ENCODE measurements around the gene TCP11L2. TPM values are rescaled to one million over a fixed set of nuclear protein-coding genes. Genes with fewer than 3 reads are reported as not detected.

Gene TCP11L2
- total and polyA plus RNA-seq, 2 of the 4 experiments (the other 2 are of a cell fraction), result 7.3 to 32.8 TPM

DNA sequence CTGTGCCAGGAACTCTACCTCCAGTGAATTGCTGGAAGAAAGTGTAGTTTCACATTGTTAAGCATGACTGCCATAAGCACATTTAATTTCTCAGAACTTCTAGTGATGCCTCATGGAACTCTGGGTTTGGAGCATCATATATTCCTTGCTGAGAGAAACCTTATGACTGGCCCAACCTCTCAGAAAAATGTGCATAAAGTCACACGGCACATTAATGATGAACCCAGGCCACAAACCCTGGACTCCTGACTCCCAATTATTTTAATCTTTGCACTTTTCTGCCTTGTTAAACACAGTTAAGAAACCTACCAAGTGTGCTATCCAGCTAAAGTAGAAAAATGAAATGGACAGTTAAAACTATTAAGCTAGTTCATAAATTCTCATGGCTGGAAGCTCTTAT lies 5.6 kb downstream of the TCP11L2 start:
- Histone ChIP-seq H2BK5ac (ENCODE audit: low read depth, low read length, poor library complexity, severe bottlenecking) (no peak overlapping the region), H2AK9ac (replicated peaks; ENCODE audit: low read depth, low read length, poor library complexity) (no peak overlapping the region), H2BK120ac (ENCODE audit: low read depth, low read length) (no peak overlapping the region), H3K4me2 (ENCODE audit: low read depth, low read length) (no peak overlapping the region), H3K4ac (ENCODE audit: low read depth, low read length) (no peak overlapping the region), H3K14ac (replicated peaks; ENCODE audit: low read depth, low read length) (no peak overlapping the region), H2AFZ (replicated peaks; ENCODE audit: low read length, poor library complexity) (no peak overlapping the region), H3K27ac (ENCODE audit: insufficient read depth, low read length) (no peak overlapping the region), H3K36me3 (ENCODE audit: control insufficient read depth, insufficient read depth, low read length) (no peaks in the 10 kb centered on the region; the same call in 1 of the 2 replicates), H2AK5ac (ENCODE audit: low read depth, low read length) (no peak overlapping the region), H3K4me1 (ENCODE audit: control insufficient read depth, insufficient read depth, low read length) (peaks cover 15% of the 10 kb centered on the region), H4K91ac (ENCODE audit: insufficient read depth, low read depth, low read length) (no peak overlapping the region), H3K56ac (ENCODE audit: extremely low read depth, insufficient read depth, low read length) (no peak overlapping the region), H3K4me3 (ENCODE audit: insufficient read depth, low read depth, low read length) (no peak overlapping the region), H3K79me1 (ENCODE audit: low read depth in 1 of 2, low read length in 2 of 2) (peaks cover 8 to 30% of the 10 kb centered on the region in 2 experiments; a peak in 3 of 4 replicates), H4K8ac (ENCODE audit: low read depth in 2 of 2, low read length in 2 of 2) (no peak overlapping the region), H4K5ac (ENCODE audit: low read depth, low read length) (no peak overlapping the region), H3K18ac (ENCODE audit: low read depth, low read length) (no peak overlapping the region), H3K23ac (ENCODE audit: low read depth, low read length) (no peak overlapping the region), H3K27me3 (ENCODE audit: control insufficient read depth, insufficient read depth, low read length) (no peaks in the 10 kb centered on the region), H3K9ac (ENCODE audit: low read depth, low read length) (no peak overlapping the region), H3K9me3 (ENCODE audit: control insufficient read depth, insufficient read depth, low read length) (no peaks in the 10 kb centered on the region), H2BK20ac (ENCODE audit: low read depth, low read length) (no peak overlapping the region), H4K20me1 (ENCODE audit: insufficient read depth, low read length) (no peaks in the 10 kb centered on the region), H2BK15ac (ENCODE audit: low read depth, low read length) (no peak overlapping the region), H3K9me1 (ENCODE audit: insufficient read depth, low read length) (peaks cover 21% of the 10 kb centered on the region)
- intact Hi-C loops (cut with micrococcal nuclease) (no loop called here), in situ Hi-C loops (cut with MboI; ENCODE audit: low sequenced_read_pairs) (no loop called here), dilution Hi-C loops (cut with HindIII; ENCODE audit: low sequenced_read_pairs, unreplicated experiment) (no loop called here)
- TF ChIP-seq POLR2A (IDR thresholded peaks at IDR 0.05; ENCODE audit: low read depth, low read length), result no peak
- no peak for TF ChIP-seq RAD21 (IDR thresholded peaks at IDR 0.05; ENCODE audit: low read length)
- TF ChIP-seq SMC3 (IDR thresholded peaks at IDR 0.05; ENCODE audit: low read depth, low read length), result no peak
- TF ChIP-seq RCOR1 (IDR thresholded peaks at IDR 0.05; ENCODE audit: insufficient replicate concordance, low read length), result no peak
- TF ChIP-seq MAZ (IDR thresholded peaks at IDR 0.05; ENCODE audit: borderline replicate concordance, low read depth, low read length), result no peak
- TF ChIP-seq, protein P1, sequence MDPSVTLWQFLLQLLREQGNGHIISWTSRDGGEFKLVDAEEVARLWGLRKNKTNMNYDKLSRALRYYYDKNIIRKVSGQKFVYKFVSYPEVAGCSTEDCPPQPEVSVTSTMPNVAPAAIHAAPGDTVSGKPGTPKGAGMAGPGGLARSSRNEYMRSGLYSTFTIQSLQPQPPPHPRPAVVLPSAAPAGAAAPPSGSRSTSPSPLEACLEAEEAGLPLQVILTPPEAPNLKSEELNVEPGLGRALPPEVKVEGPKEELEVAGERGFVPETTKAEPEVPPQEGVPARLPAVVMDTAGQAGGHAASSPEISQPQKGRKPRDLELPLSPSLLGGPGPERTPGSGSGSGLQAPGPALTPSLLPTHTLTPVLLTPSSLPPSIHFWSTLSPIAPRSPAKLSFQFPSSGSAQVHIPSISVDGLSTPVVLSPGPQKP (IDR thresholded peaks at IDR 0.05; ENCODE audit: borderline replicate concordance, low read depth, low read length), result no peak
- no peak for TF ChIP-seq MAFK (IDR thresholded peaks at IDR 0.05; ENCODE audit: low read depth, low read length)
- TF ChIP-seq MXI1 (IDR thresholded peaks at IDR 0.05; ENCODE audit: borderline replicate concordance, low read depth, low read length), result no peak
- TF ChIP-seq CHD1 (IDR thresholded peaks at IDR 0.05; ENCODE audit: low read depth, low read length), result no peak
- no peak for TF ChIP-seq CEBPB (IDR thresholded peaks at IDR 0.05; ENCODE audit: low read depth, low read length)
- TF ChIP-seq NFE2L2 (IDR thresholded peaks at IDR 0.05; ENCODE audit: low read depth, low read length), result no peak
- TF ChIP-seq, protein P2, sequence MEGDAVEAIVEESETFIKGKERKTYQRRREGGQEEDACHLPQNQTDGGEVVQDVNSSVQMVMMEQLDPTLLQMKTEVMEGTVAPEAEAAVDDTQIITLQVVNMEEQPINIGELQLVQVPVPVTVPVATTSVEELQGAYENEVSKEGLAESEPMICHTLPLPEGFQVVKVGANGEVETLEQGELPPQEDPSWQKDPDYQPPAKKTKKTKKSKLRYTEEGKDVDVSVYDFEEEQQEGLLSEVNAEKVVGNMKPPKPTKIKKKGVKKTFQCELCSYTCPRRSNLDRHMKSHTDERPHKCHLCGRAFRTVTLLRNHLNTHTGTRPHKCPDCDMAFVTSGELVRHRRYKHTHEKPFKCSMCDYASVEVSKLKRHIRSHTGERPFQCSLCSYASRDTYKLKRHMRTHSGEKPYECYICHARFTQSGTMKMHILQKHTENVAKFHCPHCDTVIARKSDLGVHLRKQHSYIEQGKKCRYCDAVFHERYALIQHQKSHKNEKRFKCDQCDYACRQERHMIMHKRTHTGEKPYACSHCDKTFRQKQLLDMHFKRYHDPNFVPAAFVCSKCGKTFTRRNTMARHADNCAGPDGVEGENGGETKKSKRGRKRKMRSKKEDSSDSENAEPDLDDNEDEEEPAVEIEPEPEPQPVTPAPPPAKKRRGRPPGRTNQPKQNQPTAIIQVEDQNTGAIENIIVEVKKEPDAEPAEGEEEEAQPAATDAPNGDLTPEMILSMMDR (conservative IDR thresholded peaks at IDR 0.05; ENCODE audit: low read depth, low read length), result no peak
- TF ChIP-seq, protein P3, sequence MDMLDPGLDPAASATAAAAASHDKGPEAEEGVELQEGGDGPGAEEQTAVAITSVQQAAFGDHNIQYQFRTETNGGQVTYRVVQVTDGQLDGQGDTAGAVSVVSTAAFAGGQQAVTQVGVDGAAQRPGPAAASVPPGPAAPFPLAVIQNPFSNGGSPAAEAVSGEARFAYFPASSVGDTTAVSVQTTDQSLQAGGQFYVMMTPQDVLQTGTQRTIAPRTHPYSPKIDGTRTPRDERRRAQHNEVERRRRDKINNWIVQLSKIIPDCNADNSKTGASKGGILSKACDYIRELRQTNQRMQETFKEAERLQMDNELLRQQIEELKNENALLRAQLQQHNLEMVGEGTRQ (IDR thresholded peaks at IDR 0.05; ENCODE audit: low read depth, low read length), result no peak
- TF ChIP-seq FOS (IDR thresholded peaks at IDR 0.05; ENCODE audit: low read depth, low read length), result no peak
- TF ChIP-seq BHLHE40 (IDR thresholded peaks at IDR 0.05; ENCODE audit: low read depth, low read length), result no peak
- no peak for TF ChIP-seq RFX5 (IDR thresholded peaks at IDR 0.05; ENCODE audit: low read depth, low read length)
- DNase-seq (no peak), ATAC-seq (ENCODE audit: low read depth) (no peak)
- no TSS peak for BruUV-seq (replicated peaks)
- POLR2A ChIA-PET (ENCODE audit: unreplicated experiment), result no interaction called here
- 80% methylated on average over 1 of the region's 1 CpG; no CpG with 5 or more reads in 1 of the 2 experiments for WGBS, 2 experiments (ENCODE audit: extremely low coverage in 2 of 2, insufficient read length in 1 of 2)
- CTCF ChIA-PET, result no interaction called here

Measured in IMR-90 (cell line).